Neural cell (in vitro differentiated cells): ENCODE results near the gene NCS1. TPM values are rescaled to one million over a fixed set of nuclear protein-coding genes. Genes with fewer than 3 reads are reported as not detected.

Source experiments
- H2AFZ ChIP-seq: fragments of 200-600, 300-800 bp; sonication (generic), shearing (Covaris generic); 2 replicates; pipeline ENCODE4 v1.6.0; 2014; ENCODE audit warnings: low read depth, mild to moderate bottlenecking, antibody characterized with exemption, low read length, moderate library complexity
- H3F3A ChIP-seq: fragments of 200-600 bp; shearing (Covaris generic); 2 replicates; pipeline ENCODE4 v1.6.1; 2016; ENCODE audit warnings: mild to moderate bottlenecking, moderate library complexity, mixed read lengths, antibody characterized with exemption, low read length; ENCODE audit not compliant: insufficient read depth, poor library complexity, severe bottlenecking
- H3K27ac ChIP-seq: fragments of 200-600, 300-800 bp; sonication (generic), shearing (Covaris generic); 2 replicates; pipeline ENCODE4 v1.5.1; 2014; ENCODE audit warnings: mild to moderate bottlenecking, low read length, moderate library complexity
- H3K27me3 ChIP-seq: fragments of 300-800, 200-600 bp; sonication (generic), shearing (Covaris generic); 2 replicates; pipeline ENCODE4 v1.6.0; 2014; ENCODE audit warnings: mild to moderate bottlenecking, low read depth, low read length, moderate library complexity; ENCODE audit not compliant: insufficient read depth
- H3K36me3 ChIP-seq: fragments of 300-800, 200-600 bp; sonication (generic), shearing (Covaris generic); 2 replicates; pipeline ENCODE4 v1.5.1; 2014; ENCODE audit warnings: mild to moderate bottlenecking, antibody characterized with exemption, low read length, moderate library complexity; ENCODE audit not compliant: insufficient read depth
- H3K4me2 ChIP-seq: fragments of 300-800, 200-600 bp; sonication (generic), shearing (Covaris generic); 2 replicates; pipeline ENCODE4 v1.6.0; 2014; ENCODE audit warnings: mild to moderate bottlenecking, low read length
- H3K4me3 ChIP-seq: fragments of 300-800, 200-600 bp; sonication (generic), shearing (Covaris generic); 2 replicates; pipeline ENCODE4 v1.5.1; 2014; ENCODE audit warnings: mild to moderate bottlenecking, low read length, moderate library complexity
- H3K79me2 ChIP-seq: fragments of 200-600 bp; shearing (Covaris generic); replicated peaks from 2 replicates; pipeline ENCODE4 v1.6.0; 2014; ENCODE audit warnings: mild to moderate bottlenecking, low read length, moderate library complexity; ENCODE audit not compliant: insufficient read depth
- H3K9ac ChIP-seq: fragments of 300-800, 200-600 bp; sonication (generic), shearing (Covaris generic); 2 replicates; pipeline ENCODE4 v1.6.1; 2016; ENCODE audit warnings: mild to moderate bottlenecking, low read length, mixed read lengths
- H3K9me2 ChIP-seq: fragments of 200-600 bp; shearing (Covaris generic); 2 replicates; pipeline ENCODE4 v1.6.1; 2016; ENCODE audit warnings: mild to moderate bottlenecking, low read length, mixed read lengths; ENCODE audit not compliant: insufficient read depth
- H3K9me3 ChIP-seq: fragments of 200-600, 300-800 bp; sonication (generic), shearing (Covaris generic); 2 replicates; pipeline ENCODE4 v1.6.1; 2016; ENCODE audit warnings: mild to moderate bottlenecking, mixed run types, low read length, moderate library complexity, mixed read lengths
- H4K20me1 ChIP-seq: fragments of 200-600 bp; shearing (Covaris generic); 2 replicates; pipeline ENCODE4 v1.6.1; 2016; ENCODE audit warnings: mild to moderate bottlenecking, mixed run types; ENCODE audit not compliant: insufficient read depth
- EP300 ChIP-seq: fragments of 450-650 bp; conservative IDR thresholded peaks from 2 replicates; pipeline ENCODE4 v1.6.1; 2014; ENCODE audit warnings: antibody characterized with exemption, mild to moderate bottlenecking, moderate library complexity; ENCODE audit not compliant: poor library complexity, severe bottlenecking
- EZH2 ChIP-seq: fragments of 200-600, 300-800 bp; shearing (Covaris generic), sonication (generic); IDR thresholded peaks from 2 replicates; pipeline ENCODE4 v1.6.1; 2014; ENCODE audit warnings: antibody characterized with exemption, low read length, borderline replicate concordance, mild to moderate bottlenecking; ENCODE audit not compliant: insufficient read depth, poor library complexity, severe bottlenecking
- MXI1 ChIP-seq: fragments of 450-650 bp; conservative IDR thresholded peaks from 2 replicates; pipeline ENCODE4 v1.6.1; 2014; ENCODE audit warnings: antibody characterized with exemption, mild to moderate bottlenecking; ENCODE audit not compliant: poor library complexity, severe bottlenecking
- POLR2AphosphoS5 ChIP-seq: IDR thresholded peaks from 2 replicates; pipeline ENCODE4 v1.6.1; 2012
- RAD21 ChIP-seq: fragments of 450-650 bp; conservative IDR thresholded peaks from 2 replicates; pipeline ENCODE4 v1.6.1; 2014; ENCODE audit warnings: antibody characterized with exemption, mild to moderate bottlenecking, moderate library complexity
- SMC3 ChIP-seq: fragments of 450-650 bp; conservative IDR thresholded peaks from 2 replicates; pipeline ENCODE4 v1.6.1; 2014; ENCODE audit warnings: antibody characterized with exemption, mild to moderate bottlenecking, moderate library complexity; ENCODE audit not compliant: poor library complexity
- TAF1 ChIP-seq: IDR thresholded peaks from 2 replicates; pipeline ENCODE4 v1.6.1; 2012; ENCODE audit warnings: low read depth
- polyA plus RNA-seq: library from polyadenylated mRNA; depleted of rRNA; stranded (reverse); fragments of >200 nt; gene quantifications from 2 replicates; pipeline ENCODE4 v1.2.3, GENCODE V29; 2014
- TF ChIP-seq, protein P1 (sequence below): IDR thresholded peaks from 2 replicates; pipeline ENCODE4 v1.6.1; 2012; ENCODE audit warnings: borderline replicate concordance
- TF ChIP-seq, protein P2 (sequence below): fragments of 450-650 bp; IDR thresholded peaks from 2 replicates; pipeline ENCODE4 v1.5.1; 2014; ENCODE audit warnings: antibody characterized with exemption, mild to moderate bottlenecking, moderate library complexity; ENCODE audit not compliant: poor library complexity, severe bottlenecking

NCS1 gene
- polyA plus RNA-seq, 1 donor from 2014 or later: 73.3 TPM

GRCh38 chr9:130262061-130262745 is 90.0 kb downstream of the NCS1 start:
- Histone ChIP-seq H3K9me2 (no peaks in the 10 kb centered on the region), H3K9ac (no peak overlapping the region), H3K27ac (no peak overlapping the region), H3K9me3 (no peaks in the 10 kb centered on the region), H3F3A (no peaks in the 10 kb centered on the region), H3K27me3 (peaks cover 35% of the 10 kb centered on the region), H3K79me2 (no peaks in the 10 kb centered on the region), H4K20me1 (no peaks in the 10 kb centered on the region), H2AFZ (no peak overlapping the region), H3K36me3 (no peaks in the 10 kb centered on the region), H3K4me3 (no peak overlapping the region), H3K4me2 (no peak overlapping the region)
- no peak for TF ChIP-seq POLR2AphosphoS5
- TF ChIP-seq, protein P1, sequence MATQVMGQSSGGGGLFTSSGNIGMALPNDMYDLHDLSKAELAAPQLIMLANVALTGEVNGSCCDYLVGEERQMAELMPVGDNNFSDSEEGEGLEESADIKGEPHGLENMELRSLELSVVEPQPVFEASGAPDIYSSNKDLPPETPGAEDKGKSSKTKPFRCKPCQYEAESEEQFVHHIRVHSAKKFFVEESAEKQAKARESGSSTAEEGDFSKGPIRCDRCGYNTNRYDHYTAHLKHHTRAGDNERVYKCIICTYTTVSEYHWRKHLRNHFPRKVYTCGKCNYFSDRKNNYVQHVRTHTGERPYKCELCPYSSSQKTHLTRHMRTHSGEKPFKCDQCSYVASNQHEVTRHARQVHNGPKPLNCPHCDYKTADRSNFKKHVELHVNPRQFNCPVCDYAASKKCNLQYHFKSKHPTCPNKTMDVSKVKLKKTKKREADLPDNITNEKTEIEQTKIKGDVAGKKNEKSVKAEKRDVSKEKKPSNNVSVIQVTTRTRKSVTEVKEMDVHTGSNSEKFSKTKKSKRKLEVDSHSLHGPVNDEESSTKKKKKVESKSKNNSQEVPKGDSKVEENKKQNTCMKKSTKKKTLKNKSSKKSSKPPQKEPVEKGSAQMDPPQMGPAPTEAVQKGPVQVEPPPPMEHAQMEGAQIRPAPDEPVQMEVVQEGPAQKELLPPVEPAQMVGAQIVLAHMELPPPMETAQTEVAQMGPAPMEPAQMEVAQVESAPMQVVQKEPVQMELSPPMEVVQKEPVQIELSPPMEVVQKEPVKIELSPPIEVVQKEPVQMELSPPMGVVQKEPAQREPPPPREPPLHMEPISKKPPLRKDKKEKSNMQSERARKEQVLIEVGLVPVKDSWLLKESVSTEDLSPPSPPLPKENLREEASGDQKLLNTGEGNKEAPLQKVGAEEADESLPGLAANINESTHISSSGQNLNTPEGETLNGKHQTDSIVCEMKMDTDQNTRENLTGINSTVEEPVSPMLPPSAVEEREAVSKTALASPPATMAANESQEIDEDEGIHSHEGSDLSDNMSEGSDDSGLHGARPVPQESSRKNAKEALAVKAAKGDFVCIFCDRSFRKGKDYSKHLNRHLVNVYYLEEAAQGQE: no peak
- TF ChIP-seq TAF1: no peak
- TF ChIP-seq EZH2: no peak
- no peak for TF ChIP-seq MXI1
- TF ChIP-seq RAD21: no peak
- no peak for TF ChIP-seq SMC3
- TF ChIP-seq, protein P2, sequence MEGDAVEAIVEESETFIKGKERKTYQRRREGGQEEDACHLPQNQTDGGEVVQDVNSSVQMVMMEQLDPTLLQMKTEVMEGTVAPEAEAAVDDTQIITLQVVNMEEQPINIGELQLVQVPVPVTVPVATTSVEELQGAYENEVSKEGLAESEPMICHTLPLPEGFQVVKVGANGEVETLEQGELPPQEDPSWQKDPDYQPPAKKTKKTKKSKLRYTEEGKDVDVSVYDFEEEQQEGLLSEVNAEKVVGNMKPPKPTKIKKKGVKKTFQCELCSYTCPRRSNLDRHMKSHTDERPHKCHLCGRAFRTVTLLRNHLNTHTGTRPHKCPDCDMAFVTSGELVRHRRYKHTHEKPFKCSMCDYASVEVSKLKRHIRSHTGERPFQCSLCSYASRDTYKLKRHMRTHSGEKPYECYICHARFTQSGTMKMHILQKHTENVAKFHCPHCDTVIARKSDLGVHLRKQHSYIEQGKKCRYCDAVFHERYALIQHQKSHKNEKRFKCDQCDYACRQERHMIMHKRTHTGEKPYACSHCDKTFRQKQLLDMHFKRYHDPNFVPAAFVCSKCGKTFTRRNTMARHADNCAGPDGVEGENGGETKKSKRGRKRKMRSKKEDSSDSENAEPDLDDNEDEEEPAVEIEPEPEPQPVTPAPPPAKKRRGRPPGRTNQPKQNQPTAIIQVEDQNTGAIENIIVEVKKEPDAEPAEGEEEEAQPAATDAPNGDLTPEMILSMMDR: no peak
- no peak for TF ChIP-seq EP300

GRCh38 chr9:130262771-130263170 is 90.6 kb downstream of the NCS1 start:
- no peak overlapping the region for H3K27ac ChIP-seq
- H2AFZ ChIP-seq: no peak overlapping the region
- H3K79me2 ChIP-seq: no peaks in the 10 kb centered on the region
- no peaks in the 10 kb centered on the region for H3K36me3 ChIP-seq
- TF ChIP-seq SMC3 (no peak), EZH2 (no peak), TAF1 (no peak), MXI1 (no peak), EP300 (no peak), RAD21 (no peak), POLR2AphosphoS5 (no peak)
- TF ChIP-seq, protein P1: no peak
- TF ChIP-seq, protein P2: no peak
- H3K4me2 ChIP-seq: no peak overlapping the region
- H4K20me1 ChIP-seq: no peaks in the 10 kb centered on the region
- no peaks in the 10 kb centered on the region for H3F3A ChIP-seq
- peaks cover 40% of the 10 kb centered on the region for H3K27me3 ChIP-seq
- no peaks in the 10 kb centered on the region for H3K9me2 ChIP-seq
- H3K9me3 ChIP-seq: no peaks in the 10 kb centered on the region
- no peak overlapping the region for H3K9ac ChIP-seq
- no peak overlapping the region for H3K4me3 ChIP-seq
